ENCODE data around the gene BTBD9. TPM values are rescaled to one million over a fixed set of nuclear protein-coding genes. Genes with fewer than 3 reads are reported as not detected.

The BTBD9 gene
- total RNA-seq, 1 donor from 2014 or later, result 17.2 TPM

GRCh38 chr6:38503960-38504682 is 135.6 kb downstream of the BTBD9 start:
- Histone ChIP-seq H3K36me3 (ENCODE audit: control insufficient read depth in 3 of 3, insufficient read depth in 3 of 3, low read length in 3 of 3) (no peaks in the 10 kb centered on the region), H3K27ac (ENCODE audit: low read depth, low read length) (no peak overlapping the region), H3K4me1 (ENCODE audit: control insufficient read depth in 3 of 3, insufficient read depth in 3 of 3, low read length in 3 of 3) (peaks cover 11 to 28% (median 11%) of the 10 kb centered on the region in 3 donors), H3K27me3 (ENCODE audit: control insufficient read depth in 3 of 3, insufficient read depth in 3 of 3, low read length in 3 of 3) (no peaks in the 10 kb centered on the region), H3K9ac (ENCODE audit: low read depth in 1 of 3, low read length in 3 of 3) (no peak overlapping the region), H3K9me3 (ENCODE audit: control insufficient read depth in 3 of 3, low read length in 3 of 3) (no peaks in the 10 kb centered on the region), H3K4me3 (ENCODE audit: low read length in 3 of 3) (no peak overlapping the region)

GRCh38 chr6:38503032-38503773 is 136.5 kb downstream of the BTBD9 start:
- no peak overlapping the region for H3K27ac ChIP-seq (ENCODE audit: low read depth, low read length)

GRCh38 chr6:38502423-38502822 is 137.3 kb downstream of the BTBD9 start:
- peaks cover 4 to 19% (median 5%) of the 10 kb centered on the region in 3 donors for H3K4me1 ChIP-seq (ENCODE audit: control insufficient read depth in 3 of 3, insufficient read depth in 3 of 3, low read length in 3 of 3)

More at GRCh38 chr6:38503032-38503773, 136.5 kb downstream of the BTBD9 start:
- Histone ChIP-seq H3K27me3 (ENCODE audit: control insufficient read depth in 3 of 3, insufficient read depth in 3 of 3, low read length in 3 of 3) (no peaks in the 10 kb centered on the region), H3K4me3 (ENCODE audit: low read length in 3 of 3) (no peak overlapping the region), H3K36me3 (ENCODE audit: control insufficient read depth in 3 of 3, insufficient read depth in 3 of 3, low read length in 3 of 3) (no peaks in the 10 kb centered on the region), H3K9me3 (ENCODE audit: control insufficient read depth in 3 of 3, low read length in 3 of 3) (no peaks in the 10 kb centered on the region), H3K9ac (ENCODE audit: low read depth in 1 of 3, low read length in 3 of 3) (no peak overlapping the region), H3K4me1 (ENCODE audit: control insufficient read depth in 3 of 3, insufficient read depth in 3 of 3, low read length in 3 of 3) (peaks cover 4 to 19% (median 5%) of the 10 kb centered on the region in 3 donors)

GRCh38 chr6:38501931-38502330 is 137.8 kb downstream of the BTBD9 start:
- Histone ChIP-seq H3K36me3 (ENCODE audit: control insufficient read depth in 3 of 3, insufficient read depth in 3 of 3, low read length in 3 of 3) (no peaks in the 10 kb centered on the region), H3K4me1 (ENCODE audit: control insufficient read depth in 3 of 3, insufficient read depth in 3 of 3, low read length in 3 of 3) (peaks cover 4 to 18% (median 5%) of the 10 kb centered on the region in 3 donors), H3K9me3 (ENCODE audit: control insufficient read depth in 3 of 3, low read length in 3 of 3) (no peaks in the 10 kb centered on the region), H3K9ac (ENCODE audit: low read depth in 1 of 3, low read length in 3 of 3) (no peak overlapping the region), H3K27ac (ENCODE audit: low read depth, low read length) (no peak overlapping the region), H3K27me3 (ENCODE audit: control insufficient read depth in 3 of 3, insufficient read depth in 3 of 3, low read length in 3 of 3) (no peaks in the 10 kb centered on the region), H3K4me3 (ENCODE audit: low read length in 3 of 3) (no peak overlapping the region)

More at GRCh38 chr6:38502423-38502822, 137.3 kb downstream of the BTBD9 start:
- no peaks in the 10 kb centered on the region for H3K27me3 ChIP-seq (ENCODE audit: control insufficient read depth in 3 of 3, insufficient read depth in 3 of 3, low read length in 3 of 3)
- H3K36me3 ChIP-seq (ENCODE audit: control insufficient read depth in 3 of 3, insufficient read depth in 3 of 3, low read length in 3 of 3), result no peaks in the 10 kb centered on the region
- H3K9ac ChIP-seq (ENCODE audit: low read depth in 1 of 3, low read length in 3 of 3), result no peak overlapping the region
- H3K9me3 ChIP-seq (ENCODE audit: control insufficient read depth in 3 of 3, low read length in 3 of 3), result no peaks in the 10 kb centered on the region
- no peak overlapping the region for H3K4me3 ChIP-seq (ENCODE audit: low read length in 3 of 3)
- H3K27ac ChIP-seq (ENCODE audit: low read depth, low read length), result no peak overlapping the region

GRCh38 chr6:38499529-38500096 is 140.1 kb downstream of the BTBD9 start:
- Histone ChIP-seq H3K27ac (ENCODE audit: low read depth, low read length) (no peak overlapping the region), H3K9me3 (ENCODE audit: control insufficient read depth in 3 of 3, low read length in 3 of 3) (no peaks in the 10 kb centered on the region), H3K9ac (ENCODE audit: low read depth in 1 of 3, low read length in 3 of 3) (no peak overlapping the region), H3K27me3 (ENCODE audit: control insufficient read depth in 3 of 3, insufficient read depth in 3 of 3, low read length in 3 of 3) (no peaks in the 10 kb centered on the region), H3K36me3 (ENCODE audit: control insufficient read depth in 3 of 3, insufficient read depth in 3 of 3, low read length in 3 of 3) (no peaks in the 10 kb centered on the region), H3K4me3 (ENCODE audit: low read length in 3 of 3) (no peak overlapping the region), H3K4me1 (ENCODE audit: control insufficient read depth in 3 of 3, insufficient read depth in 3 of 3, low read length in 3 of 3) (peaks cover 4 to 16% (median 5%) of the 10 kb centered on the region in 3 donors)

GRCh38 chr6:38498805-38499445 is 140.8 kb downstream of the BTBD9 start:
- no peaks in the 10 kb centered on the region for H3K9me3 ChIP-seq (ENCODE audit: control insufficient read depth in 3 of 3, low read length in 3 of 3)
- H3K9ac ChIP-seq (ENCODE audit: low read depth in 1 of 3, low read length in 3 of 3), result no peak overlapping the region
- no peak overlapping the region for H3K4me3 ChIP-seq (ENCODE audit: low read length in 3 of 3)
- H3K36me3 ChIP-seq (ENCODE audit: control insufficient read depth in 3 of 3, insufficient read depth in 3 of 3, low read length in 3 of 3), result no peaks in the 10 kb centered on the region
- H3K27ac ChIP-seq (ENCODE audit: low read depth, low read length), result no peak overlapping the region
- no peaks in the 10 kb centered on the region for H3K27me3 ChIP-seq (ENCODE audit: control insufficient read depth in 3 of 3, insufficient read depth in 3 of 3, low read length in 3 of 3)
- peaks cover 4 to 14% (median 4%) of the 10 kb centered on the region in 3 donors for H3K4me1 ChIP-seq (ENCODE audit: control insufficient read depth in 3 of 3, insufficient read depth in 3 of 3, low read length in 3 of 3)

GRCh38 chr6:38498085-38498484 is 141.6 kb downstream of the BTBD9 start:
- Histone ChIP-seq H3K4me1 (ENCODE audit: control insufficient read depth in 3 of 3, insufficient read depth in 3 of 3, low read length in 3 of 3) (peaks cover 0 to 7% (median 2%) of the 10 kb centered on the region in 3 donors), H3K27ac (ENCODE audit: low read depth, low read length) (no peak overlapping the region), H3K9ac (ENCODE audit: low read depth in 1 of 3, low read length in 3 of 3) (no peak overlapping the region), H3K4me3 (ENCODE audit: low read length in 3 of 3) (no peak overlapping the region), H3K36me3 (ENCODE audit: control insufficient read depth in 3 of 3, insufficient read depth in 3 of 3, low read length in 3 of 3) (no peaks in the 10 kb centered on the region), H3K27me3 (ENCODE audit: control insufficient read depth in 3 of 3, insufficient read depth in 3 of 3, low read length in 3 of 3) (no peaks in the 10 kb centered on the region), H3K9me3 (ENCODE audit: control insufficient read depth in 3 of 3, low read length in 3 of 3) (no peaks in the 10 kb centered on the region)

- Histone ChIP-seq H3K36me3 (ENCODE audit: control insufficient read depth in 3 of 3, insufficient read depth in 3 of 3, low read length in 3 of 3) (no peaks in the 10 kb centered on the region), H3K4me3 (ENCODE audit: low read length in 3 of 3) (no peak overlapping the region), H3K9ac (ENCODE audit: low read depth in 1 of 3, low read length in 3 of 3) (no peak overlapping the region), H3K9me3 (ENCODE audit: control insufficient read depth in 3 of 3, low read length in 3 of 3) (no peaks in the 10 kb centered on the region), H3K27ac (ENCODE audit: low read depth, low read length) (no peak overlapping the region), H3K4me1 (ENCODE audit: control insufficient read depth in 3 of 3, insufficient read depth in 3 of 3, low read length in 3 of 3) (peaks cover 0 to 2% (median 1%) of the 10 kb centered on the region in 3 donors), H3K27me3 (ENCODE audit: control insufficient read depth in 3 of 3, insufficient read depth in 3 of 3, low read length in 3 of 3) (no peaks in the 10 kb centered on the region)
These were observed 142.2 kb downstream of the BTBD9 start for GRCh38 chr6:38497546-38497945.

GRCh38 chr6:38495922-38496635 is 143.7 kb downstream of the BTBD9 start:
- H3K4me3 ChIP-seq (ENCODE audit: low read length in 3 of 3), result no peak overlapping the region
- H3K4me1 ChIP-seq (ENCODE audit: control insufficient read depth in 3 of 3, insufficient read depth in 3 of 3, low read length in 3 of 3), result peaks cover 0 to 2% (median 0%) of the 10 kb centered on the region in 3 donors
- no peak overlapping the region for H3K9ac ChIP-seq (ENCODE audit: low read depth in 1 of 3, low read length in 3 of 3)
- H3K9me3 ChIP-seq (ENCODE audit: control insufficient read depth in 3 of 3, low read length in 3 of 3), result no peaks in the 10 kb centered on the region
- H3K27ac ChIP-seq (ENCODE audit: low read depth, low read length), result no peak overlapping the region
- H3K27me3 ChIP-seq (ENCODE audit: control insufficient read depth in 3 of 3, insufficient read depth in 3 of 3, low read length in 3 of 3), result no peaks in the 10 kb centered on the region
- H3K36me3 ChIP-seq (ENCODE audit: control insufficient read depth in 3 of 3, insufficient read depth in 3 of 3, low read length in 3 of 3), result no peaks in the 10 kb centered on the region

Data from skeletal muscle tissue (tissue), 4 donors.